CD14-positive monocyte (primary cell): ENCODE data around the gene SLC28A3. TPM values are rescaled to one million over a fixed set of nuclear protein-coding genes. Genes with fewer than 3 reads are reported as not detected.
"Not testable (repeated sequence)": the region's sequence is repeated elsewhere in the genome, so short reads cannot be mapped to it uniquely, and the experiment has no call there.

Experiments
- DNase-seq, 3 donors: peaks; one replicate each; pipeline ENCODE4 v3.0.0-alpha.2; 2011 to 2022
- H2AFZ ChIP-seq: 2 replicates; pipeline ENCODE4 v1.6.0; 2012; ENCODE audit warnings: mild to moderate bottlenecking, low read depth, low read length, inconsistent platforms; ENCODE audit not compliant: insufficient read depth, poor library complexity, severe bottlenecking
- H3K27ac ChIP-seq, 2 donors: 1 replicate in 1 of 2; 2 replicates in 1 of 2; pipeline ENCODE4 v1.5.1; 2012 to 2013; ENCODE audit warnings: low read length in 2 of 2, control low read depth in 1 of 2, inconsistent platforms in 1 of 2, low read depth in 1 of 2, mild to moderate bottlenecking in 1 of 2
- H3K27me3 ChIP-seq, 2 donors: one replicate each; pipeline versions ENCODE4 v1.6.0 to v1.6.1; 2011 to 2013; ENCODE audit warnings: low read length in 2 of 2; ENCODE audit not compliant: control insufficient read depth in 2 of 2, insufficient read depth in 2 of 2
- H3K36me3 ChIP-seq, 2 donors: replicated peaks in 1 of 2; 1 replicate in 1 of 2; 2 replicates in 1 of 2; pipeline versions ENCODE4 v1.5.1 to v1.6.1; 2012 to 2013; ENCODE audit warnings: low read length in 2 of 2, control low read depth in 1 of 2, inconsistent platforms in 1 of 2, mild to moderate bottlenecking in 1 of 2; ENCODE audit not compliant: insufficient read depth in 2 of 2, control insufficient read depth in 1 of 2
- H3K4me1 ChIP-seq, 2 donors: 1 replicate in 1 of 2; 2 replicates in 1 of 2; pipeline versions ENCODE4 v1.5.1 to v1.6.1; 2012 to 2013; ENCODE audit warnings: low read length in 2 of 2, control low read depth in 1 of 2, inconsistent platforms in 1 of 2, mild to moderate bottlenecking in 1 of 2, moderate library complexity in 1 of 2; ENCODE audit not compliant: insufficient read depth in 2 of 2, control insufficient read depth in 1 of 2
- H3K4me2 ChIP-seq: replicated peaks from 2 replicates; pipeline ENCODE3; 2012; ENCODE audit warnings: low read length, moderate library complexity, mild to moderate bottlenecking; ENCODE audit not compliant: poor library complexity, severe bottlenecking; ENCODE audit errors: extremely low read depth
- H3K4me3 ChIP-seq, 3 experiments: fragments of 200-600 bp in 1 of 3; sonication (generic) in 1 of 3; replicated peaks in 1 of 3; 1 replicate in 2 of 3; 2 replicates in 1 of 3; pipeline ENCODE4 v1.5.1; 2011 to 2013; ENCODE audit warnings: low read length in 3 of 3, mild to moderate bottlenecking in 3 of 3, control low read depth in 2 of 3, low read depth in 2 of 3, inconsistent platforms in 1 of 3, moderate library complexity in 1 of 3
- H3K79me2 ChIP-seq: 2 replicates; pipeline ENCODE4 v1.6.0; 2012; ENCODE audit warnings: mild to moderate bottlenecking, control low read depth, inconsistent platforms, low read length, moderate library complexity; ENCODE audit not compliant: insufficient read depth
- H3K9ac ChIP-seq: 2 replicates; pipeline ENCODE4 v1.6.0; 2017; ENCODE audit warnings: low read length, mild to moderate bottlenecking; ENCODE audit not compliant: insufficient read depth, poor library complexity, severe bottlenecking
- H3K9me3 ChIP-seq, 2 donors: replicated peaks in 1 of 2; 1 replicate in 1 of 2; 2 replicates in 1 of 2; pipeline versions ENCODE4 v1.5.1 to v1.6.1; 2012 to 2013; ENCODE audit warnings: low read length in 2 of 2, control low read depth in 1 of 2; ENCODE audit not compliant: control insufficient read depth in 1 of 2, insufficient read depth in 1 of 2
- H4K20me1 ChIP-seq: 2 replicates; pipeline ENCODE4 v1.6.0; 2012; ENCODE audit warnings: mild to moderate bottlenecking, low read length, control low read depth, moderate library complexity; ENCODE audit not compliant: insufficient read depth
- H3K27ac Mint-ChIP-seq, 7 donors: one replicate each; pipeline ENCODE4 v1.8.0; 2020; ENCODE audit warnings: mild to moderate bottlenecking in 7 of 7, mixed read lengths in 7 of 7, moderate library complexity in 6 of 7, inconsistent platforms in 2 of 7
- H3K27me3 Mint-ChIP-seq, 3 donors: one replicate each; pipeline ENCODE4 v1.8.0; 2021 to 2022; ENCODE audit warnings: low read depth in 3 of 3, mild to moderate bottlenecking in 3 of 3, mixed read lengths in 3 of 3, moderate library complexity in 3 of 3, inconsistent platforms in 1 of 3
- H3K36me3 Mint-ChIP-seq, 2 donors: one replicate each; pipeline ENCODE4 v1.8.0; 2020; ENCODE audit warnings: mixed read lengths in 2 of 2, inconsistent platforms in 1 of 2, mild to moderate bottlenecking in 1 of 2
- H3K4me1 Mint-ChIP-seq: one replicate; pipeline ENCODE4 v1.8.0; 2020; ENCODE audit warnings: mild to moderate bottlenecking, mixed read lengths
- H3K4me3 Mint-ChIP-seq, 2 donors: one replicate each; pipeline ENCODE4 v1.8.0; 2020; ENCODE audit warnings: mild to moderate bottlenecking in 2 of 2, mixed read lengths in 2 of 2, moderate library complexity in 1 of 2
- H3K9me3 Mint-ChIP-seq, 7 donors: one replicate each; pipeline ENCODE4 v1.8.0; 2020 to 2022; ENCODE audit warnings: mixed read lengths in 7 of 7, mild to moderate bottlenecking in 6 of 7, moderate library complexity in 6 of 7, inconsistent platforms in 2 of 7
- CTCF ChIP-seq: fragments of 200-600 bp; IDR thresholded peaks from one replicate; pipeline ENCODE4 v1.8.0; 2022; ENCODE audit warnings: antibody characterized with exemption, mild to moderate bottlenecking
- WGBS: methylation state at CpG from one replicate; pipeline ENCODE4 v1.1.5; 2013; ENCODE audit warnings: missing lambda C conversion rate; ENCODE audit not compliant: insufficient coverage; 5-methylcytosine and 5-hydroxymethylcytosine counted together
- intact Hi-C, 2 donors: fragments of 100-400 bp; cut with micrococcal nuclease; formaldehyde crosslinking; loops; one replicate each; pipeline versions ENCODE4 v1.15.0 to v1.15.1; 2023
- polyA plus RNA-seq, 3 donors: library from polyadenylated mRNA; depleted of rRNA in 1 of 3; unstranded in 2 of 3; stranded (reverse) in 1 of 3; fragments of 300-500 nt in 2 of 3; fragments of >200 nt in 1 of 3; fragmentation: Illumina TruSeq in 2 of 3; gene quantifications; 1 replicate in 2 of 3; 2 replicates in 1 of 3; pipeline ENCODE4 v1.2.3, GENCODE V29; 2012 to 2021

The SLC28A3 gene
- polyA plus RNA-seq, 3 donors: 1.9 TPM; not detected in 2

- Mint-ChIP-seq H3K27me3 (peaks cover 0 to 5% (median 0%) of the 10 kb centered on the region in 3 donors), H3K4me3 (peak overlapping the region in 1 of 2 donors; percentile 24), H3K27ac (peak overlapping the region in 6 of 7 donors; percentile 50 to 89 (median 69)), H3K4me1 (peaks cover 92% of the 10 kb centered on the region), H3K9me3 (peaks cover 0 to 3% (median 0%) of the 10 kb centered on the region in 7 donors), H3K36me3 (peaks cover 2 to 9% of the 10 kb centered on the region in 2 donors)
- Histone ChIP-seq H3K36me3 (no peaks in the 10 kb centered on the region), H3K27ac (peak overlapping the region in 1 of 2 donors; percentile 18), H3K4me2 (no peak overlapping the region), H3K4me3 (no peak overlapping the region), H3K9me3 (no peaks in the 10 kb centered on the region), H3K4me1 (peaks cover 80 to 84% of the 10 kb centered on the region in 2 donors), H2AFZ (peak overlapping the region; percentile 23), H4K20me1 (no peaks in the 10 kb centered on the region), H3K9ac (no peak overlapping the region), H3K27me3 (no peaks in the 10 kb centered on the region), H3K79me2 (no peaks in the 10 kb centered on the region)
- peak; percentile 5 to 43 (median 41) for DNase-seq
- WGBS: 70% methylated on average over 2 of the region's 3 CpGs
- no peak for TF ChIP-seq CTCF
- intact Hi-C loops: no loop called here
These were observed 28.0 kb upstream of the SLC28A3 start for GRCh38 chr9:84368601-84369000.

- H3K27ac Mint-ChIP-seq: peak overlapping the region in 4 of 7 donors; percentile 4 to 80 (median 28)
- peak overlapping the region; percentile 49 to 51 for H3K4me3 Mint-ChIP-seq
- intact Hi-C loops, H3K9me3 ChIP-seq, H3K36me3 ChIP-seq, H2AFZ ChIP-seq, H3K9me3 Mint-ChIP-seq, H3K79me2 ChIP-seq, H3K4me3 ChIP-seq, H3K27ac ChIP-seq, H3K27me3 ChIP-seq, H3K9ac ChIP-seq, H3K36me3 Mint-ChIP-seq, H4K20me1 ChIP-seq, H3K27me3 Mint-ChIP-seq, H3K4me2 ChIP-seq: not testable (repeated sequence)
- WGBS: 51% methylated on average over 5 of the region's 10 CpGs
- H3K4me1 ChIP-seq: peaks cover 72 to 75% of the 10 kb centered on the region in 2 donors
- peaks cover 86% of the 10 kb centered on the region for H3K4me1 Mint-ChIP-seq
- DNase-seq: peak in 2 of 3 donors; percentile 35
These were observed 27.2 kb upstream of the SLC28A3 start for GRCh38 chr9:84367726-84368125.
